ENCODE measurements around the gene GRIK3. TPM values are rescaled to one million over a fixed set of nuclear protein-coding genes. Genes with fewer than 3 reads are reported as not detected.

Gene GRIK3
- total RNA-seq, 5 donors from 2014 or later (not counting 1 experiment from before 2014, with no cell fraction given), result 0.03 TPM; not detected in 4

DNA sequence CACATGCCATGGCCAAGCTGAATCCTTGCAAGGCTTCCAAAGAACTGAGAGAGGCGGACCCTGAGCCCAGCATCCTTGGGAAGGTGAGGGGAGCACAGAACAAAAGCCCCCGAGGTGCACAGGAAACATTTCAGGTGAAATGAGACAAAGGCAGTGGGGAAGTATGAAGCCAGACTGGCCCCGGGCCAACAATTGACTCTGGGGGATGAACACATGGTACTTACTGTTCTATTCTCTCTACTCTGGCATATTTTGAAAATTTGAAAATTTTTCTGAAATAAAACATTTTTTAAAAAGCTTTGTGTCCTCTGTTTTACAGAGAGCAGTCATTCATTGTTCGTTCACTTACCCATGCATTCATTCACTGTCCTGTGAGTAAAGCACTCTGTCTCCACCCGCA lies 77.7 kb downstream of the GRIK3 start:
- no peak overlapping the region for H3K27ac Mint-ChIP-seq
- H3K4me3 Mint-ChIP-seq, result no peak overlapping the region
- Histone ChIP-seq H3K4me1 (ENCODE audit: control insufficient read depth in 1 of 2, extremely low read depth in 1 of 2, insufficient read depth in 2 of 2, low read length in 2 of 2) (no peaks in the 10 kb centered on the region), H3K4me3 (ENCODE audit: control insufficient read depth in 1 of 2, extremely low read depth in 1 of 2, low read length in 1 of 2) (no peak overlapping the region), H3K27ac (ENCODE audit: low read length) (no peak overlapping the region), H3K27me3 (replicated peaks in 1 of 2; ENCODE audit: control insufficient read depth in 2 of 2, extremely low read depth in 1 of 2, insufficient read depth in 2 of 2, low read length in 1 of 2) (peaks cover 0 to 24% of the 10 kb centered on the region in 2 experiments), H3K36me3 (ENCODE audit: control insufficient read depth in 2 of 2, extremely low read depth in 1 of 2, insufficient read depth in 1 of 2, low read length in 1 of 2) (no peaks in the 10 kb centered on the region), H3K9me3 (no peaks in the 10 kb centered on the region)
- no peaks in the 10 kb centered on the region for H3K36me3 Mint-ChIP-seq
- DNase-seq (no peak), ATAC-seq (replicated peaks in 1 of 4) (no peak)
- ChIA-PET POLR2A (no interaction called here), CTCF (no interaction called here)
- WGBS (ENCODE audit: insufficient coverage), result 70% methylated on average over 2 of the region's 5 CpGs
- H3K4me1 Mint-ChIP-seq, result no peaks in the 10 kb centered on the region
- H3K9me3 Mint-ChIP-seq, result no peaks in the 10 kb centered on the region
- H3K27me3 Mint-ChIP-seq, result peaks cover 7 to 10% of the 10 kb centered on the region in 2 donors

DNA sequence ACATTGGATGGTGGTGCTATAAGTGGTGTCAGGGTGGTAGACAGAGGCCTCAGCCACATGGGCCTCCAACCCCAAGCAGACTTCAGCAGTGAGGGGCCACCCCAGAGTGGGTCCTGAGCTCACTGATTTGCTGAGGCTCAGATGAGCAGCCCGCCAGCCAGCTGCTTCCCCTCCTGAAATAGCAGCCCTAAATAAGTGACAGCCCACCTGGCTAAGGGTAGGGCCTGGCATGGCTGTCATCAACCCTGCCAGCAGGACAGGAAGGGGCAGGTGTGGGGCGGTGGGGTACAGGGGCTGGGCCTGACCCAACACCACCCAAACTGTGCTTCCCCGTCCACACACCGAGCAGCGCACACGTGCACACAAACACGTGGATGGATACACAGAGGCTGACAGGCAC lies 79.3 kb downstream of the GRIK3 start:
- Histone ChIP-seq H3K27me3 (replicated peaks in 1 of 2; ENCODE audit: control insufficient read depth in 2 of 2, extremely low read depth in 1 of 2, insufficient read depth in 2 of 2, low read length in 1 of 2) (peaks cover 0 to 22% of the 10 kb centered on the region in 2 experiments), H3K36me3 (ENCODE audit: control insufficient read depth in 2 of 2, extremely low read depth in 1 of 2, insufficient read depth in 1 of 2, low read length in 1 of 2) (no peaks in the 10 kb centered on the region), H3K4me1 (ENCODE audit: control insufficient read depth in 1 of 2, extremely low read depth in 1 of 2, insufficient read depth in 2 of 2, low read length in 2 of 2) (no peaks in the 10 kb centered on the region), H3K9me3 (no peaks in the 10 kb centered on the region), H3K27ac (ENCODE audit: low read length) (no peak overlapping the region), H3K4me3 (ENCODE audit: control insufficient read depth in 1 of 2, extremely low read depth in 1 of 2, low read length in 1 of 2) (no peak overlapping the region)
- Mint-ChIP-seq H3K4me1 (no peaks in the 10 kb centered on the region), H3K27me3 (peaks cover 10 to 11% of the 10 kb centered on the region in 2 donors), H3K36me3 (no peaks in the 10 kb centered on the region), H3K9me3 (no peaks in the 10 kb centered on the region), H3K4me3 (no peak overlapping the region), H3K27ac (no peak overlapping the region)
- no peak for ATAC-seq (replicated peaks in 1 of 4)
- POLR2A ChIA-PET, result no interaction called here
- DNase-seq, result no peak
- CTCF ChIA-PET, result no interaction called here
- 86% methylated on average over 6 of the region's 7 CpGs for WGBS (ENCODE audit: insufficient coverage)

DNA sequence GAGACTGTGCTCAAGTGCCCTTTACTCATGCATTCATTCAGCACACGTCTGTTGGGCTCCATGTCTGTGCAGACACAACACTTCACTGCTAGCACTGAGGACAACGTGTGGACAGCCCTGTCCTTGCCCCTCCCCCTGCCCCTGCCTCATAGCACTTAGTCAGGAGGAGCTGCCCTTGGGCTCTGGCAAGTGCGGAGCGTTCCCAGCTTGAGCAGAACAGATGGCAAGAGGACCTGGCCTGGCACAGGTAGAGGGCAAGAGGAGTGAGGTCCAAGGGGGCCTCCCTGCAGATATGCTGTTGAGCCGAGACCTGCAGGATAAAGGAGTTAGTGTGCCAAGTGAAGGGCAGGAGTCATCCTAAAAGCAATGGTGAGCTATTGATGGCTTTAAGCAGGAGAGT lies 81.3 kb downstream of the GRIK3 start:
- no peak overlapping the region for H3K27ac ChIP-seq (ENCODE audit: low read length)
- Mint-ChIP-seq H3K27ac (no peak overlapping the region), H3K36me3 (no peaks in the 10 kb centered on the region), H3K9me3 (no peaks in the 10 kb centered on the region), H3K4me3 (no peak overlapping the region), H3K4me1 (no peaks in the 10 kb centered on the region), H3K27me3 (peaks cover 14 to 19% of the 10 kb centered on the region in 2 donors)
- no peaks in the 10 kb centered on the region for H3K9me3 ChIP-seq
- peaks cover 0 to 32% of the 10 kb centered on the region in 2 experiments for H3K27me3 ChIP-seq (replicated peaks in 1 of 2; ENCODE audit: control insufficient read depth in 2 of 2, extremely low read depth in 1 of 2, insufficient read depth in 2 of 2, low read length in 1 of 2)
- CTCF ChIA-PET, result no interaction called here
- 57% methylated on average over 4 of the region's 5 CpGs for whole genome bisulfite sequencing (ENCODE audit: insufficient coverage)
- ATAC-seq (replicated peaks in 1 of 4) (no peak), DNase-seq (no peak)
- no peaks in the 10 kb centered on the region for H3K36me3 ChIP-seq (ENCODE audit: control insufficient read depth in 2 of 2, extremely low read depth in 1 of 2, insufficient read depth in 1 of 2, low read length in 1 of 2)
- H3K4me1 ChIP-seq (ENCODE audit: control insufficient read depth in 1 of 2, extremely low read depth in 1 of 2, insufficient read depth in 2 of 2, low read length in 2 of 2), result no peaks in the 10 kb centered on the region
- POLR2A ChIA-PET, result no interaction called here
- H3K4me3 ChIP-seq (ENCODE audit: control insufficient read depth in 1 of 2, extremely low read depth in 1 of 2, low read length in 1 of 2), result no peak overlapping the region

DNA sequence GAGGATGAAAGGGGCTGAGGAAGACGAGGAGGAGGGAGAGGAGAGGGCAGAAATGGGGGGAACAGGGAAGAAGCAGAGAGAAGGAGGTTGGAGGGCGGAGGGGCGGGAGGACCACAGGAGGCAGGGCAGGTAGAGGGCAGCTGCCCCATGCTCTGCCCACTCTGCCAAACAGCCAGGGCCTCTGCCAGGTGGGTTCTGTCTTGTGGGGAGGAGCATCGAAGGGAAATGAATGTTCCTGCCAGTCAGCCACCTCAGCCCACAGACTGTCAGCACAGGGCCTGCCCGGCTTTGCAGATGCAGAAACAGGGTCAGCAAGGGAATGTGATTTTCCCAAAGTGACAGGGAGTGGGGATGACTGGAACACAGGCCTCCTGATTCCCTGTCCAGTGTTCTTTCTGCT lies 82.6 kb downstream of the GRIK3 start:
- peaks cover 0 to 35% of the 10 kb centered on the region in 2 experiments for H3K27me3 ChIP-seq (replicated peaks in 1 of 2; ENCODE audit: control insufficient read depth in 2 of 2, extremely low read depth in 1 of 2, insufficient read depth in 2 of 2, low read length in 1 of 2)
- no peak overlapping the region for H3K27ac Mint-ChIP-seq
- no peak overlapping the region for H3K27ac ChIP-seq (ENCODE audit: low read length)
- no peak overlapping the region for H3K4me3 ChIP-seq (ENCODE audit: control insufficient read depth in 1 of 2, extremely low read depth in 1 of 2, low read length in 1 of 2)
- CTCF ChIA-PET, result no interaction called here
- H3K36me3 ChIP-seq (ENCODE audit: control insufficient read depth in 2 of 2, extremely low read depth in 1 of 2, insufficient read depth in 1 of 2, low read length in 1 of 2), result no peaks in the 10 kb centered on the region
- 38% methylated on average over 1 of the region's 5 CpGs for WGBS (ENCODE audit: insufficient coverage)
- ATAC-seq (replicated peaks in 1 of 4) (no peak), DNase-seq (no peak)
- H3K4me1 ChIP-seq (ENCODE audit: control insufficient read depth in 1 of 2, extremely low read depth in 1 of 2, insufficient read depth in 2 of 2, low read length in 2 of 2), result no peaks in the 10 kb centered on the region
- H3K4me3 Mint-ChIP-seq, result no peak overlapping the region
- H3K27me3 Mint-ChIP-seq, result peaks cover 23 to 28% of the 10 kb centered on the region in 2 donors
- no peaks in the 10 kb centered on the region for H3K9me3 ChIP-seq
- POLR2A ChIA-PET, result no interaction called here
- no peaks in the 10 kb centered on the region for H3K36me3 Mint-ChIP-seq
- no peaks in the 10 kb centered on the region for H3K4me1 Mint-ChIP-seq
- no peaks in the 10 kb centered on the region for H3K9me3 Mint-ChIP-seq

DNA sequence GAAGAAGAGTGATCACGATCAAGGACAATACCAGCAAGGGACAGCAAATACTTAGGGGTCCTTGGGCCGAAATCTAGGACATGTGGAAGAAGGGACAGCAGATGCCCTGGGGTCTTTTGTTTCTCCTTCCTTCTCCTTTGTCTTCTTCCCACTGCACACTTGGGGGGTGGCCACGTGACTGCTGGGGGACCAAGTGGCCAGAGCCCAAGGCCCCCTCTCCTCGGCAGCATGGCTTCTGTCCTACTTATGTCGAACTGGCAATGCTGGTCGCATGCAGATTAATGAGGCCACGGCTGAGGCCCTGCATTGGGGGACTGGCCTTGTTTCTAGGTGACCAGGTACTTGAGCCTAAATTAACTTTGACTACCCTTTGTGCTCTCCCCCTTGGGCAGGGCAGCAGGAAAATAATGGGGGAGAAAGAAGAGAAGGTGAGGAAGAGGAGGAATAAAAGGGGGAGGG lies 83.0 kb downstream of the GRIK3 start:
- H3K9me3 Mint-ChIP-seq, result no peaks in the 10 kb centered on the region
- H3K4me1 Mint-ChIP-seq, result no peaks in the 10 kb centered on the region
- WGBS (ENCODE audit: insufficient coverage), result 32% methylated on average over 3 of the region's 7 CpGs
- peaks cover 25 to 32% of the 10 kb centered on the region in 2 donors for H3K27me3 Mint-ChIP-seq
- CTCF ChIA-PET, result no interaction called here
- Histone ChIP-seq H3K36me3 (ENCODE audit: control insufficient read depth in 2 of 2, extremely low read depth in 1 of 2, insufficient read depth in 1 of 2, low read length in 1 of 2) (no peaks in the 10 kb centered on the region), H3K4me1 (ENCODE audit: control insufficient read depth in 1 of 2, extremely low read depth in 1 of 2, insufficient read depth in 2 of 2, low read length in 2 of 2) (no peaks in the 10 kb centered on the region), H3K9me3 (no peaks in the 10 kb centered on the region), H3K4me3 (ENCODE audit: control insufficient read depth in 1 of 2, extremely low read depth in 1 of 2, low read length in 1 of 2) (no peak overlapping the region), H3K27me3 (replicated peaks in 1 of 2; ENCODE audit: control insufficient read depth in 2 of 2, extremely low read depth in 1 of 2, insufficient read depth in 2 of 2, low read length in 1 of 2) (peaks cover 0 to 39% of the 10 kb centered on the region in 2 experiments), H3K27ac (ENCODE audit: low read length) (no peak overlapping the region)
- H3K4me3 Mint-ChIP-seq, result no peak overlapping the region
- ATAC-seq (replicated peaks in 1 of 4), result no peak
- no peaks in the 10 kb centered on the region for H3K36me3 Mint-ChIP-seq
- no peak for DNase-seq
- no peak overlapping the region for H3K27ac Mint-ChIP-seq
- POLR2A ChIA-PET, result no interaction called here

DNA sequence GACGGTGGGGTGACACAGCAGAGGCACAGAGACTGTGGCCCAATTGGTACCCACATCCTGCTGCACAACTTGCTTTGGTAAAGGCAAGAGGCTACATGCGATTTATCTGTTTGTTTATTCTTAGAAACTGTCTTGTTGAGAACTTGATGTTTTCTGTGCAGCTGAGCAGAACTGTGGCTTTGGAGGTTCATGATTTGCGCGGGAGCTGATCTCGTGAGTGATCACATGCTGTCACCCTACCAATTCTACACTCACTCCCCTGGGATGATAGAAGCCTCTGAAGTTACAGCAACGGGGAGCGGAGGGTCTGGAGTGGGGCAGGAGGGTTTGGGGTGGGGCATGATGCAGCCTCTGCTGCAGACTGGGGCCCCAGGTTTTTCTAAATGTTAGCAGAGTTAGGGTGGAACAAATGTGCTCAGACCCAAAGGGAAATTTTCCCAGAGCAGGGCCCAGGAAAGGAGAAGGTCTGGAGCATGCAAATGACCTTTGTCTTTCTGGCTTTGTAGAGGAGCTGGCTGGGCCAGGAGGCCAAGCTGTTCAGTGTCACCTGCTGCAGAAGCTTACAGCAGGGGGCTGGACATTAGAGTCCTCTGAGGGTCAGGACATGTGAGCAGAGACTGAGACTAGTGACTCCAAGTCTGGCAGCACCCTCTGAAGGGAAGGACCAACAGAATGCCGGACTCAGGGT lies 83.6 kb downstream of the GRIK3 start:
- no peak overlapping the region for H3K4me3 Mint-ChIP-seq
- Histone ChIP-seq H3K9me3 (no peaks in the 10 kb centered on the region), H3K36me3 (ENCODE audit: control insufficient read depth in 2 of 2, extremely low read depth in 1 of 2, insufficient read depth in 1 of 2, low read length in 1 of 2) (no peaks in the 10 kb centered on the region), H3K4me1 (ENCODE audit: control insufficient read depth in 1 of 2, extremely low read depth in 1 of 2, insufficient read depth in 2 of 2, low read length in 2 of 2) (no peaks in the 10 kb centered on the region), H3K27ac (ENCODE audit: low read length) (no peak overlapping the region), H3K4me3 (ENCODE audit: control insufficient read depth in 1 of 2, extremely low read depth in 1 of 2, low read length in 1 of 2) (no peak overlapping the region), H3K27me3 (replicated peaks in 1 of 2; ENCODE audit: control insufficient read depth in 2 of 2, extremely low read depth in 1 of 2, insufficient read depth in 2 of 2, low read length in 1 of 2) (peaks cover 0 to 43% of the 10 kb centered on the region in 2 experiments)
- no peak overlapping the region for H3K27ac Mint-ChIP-seq
- ChIA-PET CTCF (no interaction called here), POLR2A (no interaction called here)
- no peaks in the 10 kb centered on the region for H3K4me1 Mint-ChIP-seq
- no peaks in the 10 kb centered on the region for H3K9me3 Mint-ChIP-seq
- ATAC-seq (replicated peaks in 1 of 4) (no peak), DNase-seq (no peak)
- H3K36me3 Mint-ChIP-seq, result no peaks in the 10 kb centered on the region
- peaks cover 26 to 33% of the 10 kb centered on the region in 2 donors for H3K27me3 Mint-ChIP-seq
- WGBS (ENCODE audit: insufficient coverage), result 61% methylated on average over 2 of the region's 8 CpGs

DNA sequence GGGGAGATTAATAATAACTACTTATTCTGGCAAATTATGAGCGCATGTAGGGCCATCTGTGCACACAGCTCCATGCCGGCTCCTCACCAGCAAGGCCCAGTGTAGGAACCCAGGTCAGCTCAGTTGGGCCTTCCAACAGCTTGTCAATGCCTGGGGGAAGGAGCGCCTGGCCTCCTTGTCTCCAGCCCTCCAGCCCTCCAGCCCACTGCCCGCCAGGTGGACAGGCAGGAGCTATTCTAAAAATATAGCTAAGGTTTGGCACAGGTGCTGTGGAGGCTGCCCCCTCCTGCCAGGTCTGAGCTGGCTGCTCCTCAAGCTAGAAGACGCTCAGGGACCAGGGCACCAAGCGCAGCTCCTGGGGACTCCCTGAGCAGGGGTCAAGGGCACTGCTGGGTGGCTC lies 85.7 kb downstream of the GRIK3 start:
- H3K27ac ChIP-seq (ENCODE audit: low read length), result no peak overlapping the region
- POLR2A ChIA-PET, result no interaction called here
- CTCF ChIA-PET, result no interaction called here
- H3K4me1 ChIP-seq (ENCODE audit: control insufficient read depth in 1 of 2, extremely low read depth in 1 of 2, insufficient read depth in 2 of 2, low read length in 2 of 2), result no peaks in the 10 kb centered on the region
- no peak overlapping the region for H3K4me3 Mint-ChIP-seq
- H3K4me1 Mint-ChIP-seq, result no peaks in the 10 kb centered on the region
- H3K36me3 Mint-ChIP-seq, result no peaks in the 10 kb centered on the region
- WGBS (ENCODE audit: insufficient coverage), result 89% methylated on average over 4 of the region's 6 CpGs
- H3K9me3 ChIP-seq, result no peaks in the 10 kb centered on the region
- H3K9me3 Mint-ChIP-seq, result no peaks in the 10 kb centered on the region
- H3K27me3 Mint-ChIP-seq, result peaks cover 36 to 42% of the 10 kb centered on the region in 2 donors
- no peak overlapping the region for H3K27ac Mint-ChIP-seq
- H3K4me3 ChIP-seq (ENCODE audit: control insufficient read depth in 1 of 2, extremely low read depth in 1 of 2, low read length in 1 of 2), result no peak overlapping the region
- H3K27me3 ChIP-seq (replicated peaks in 1 of 2; ENCODE audit: control insufficient read depth in 2 of 2, extremely low read depth in 1 of 2, insufficient read depth in 2 of 2, low read length in 1 of 2), result peaks cover 0 to 37% of the 10 kb centered on the region in 2 experiments
- ATAC-seq (replicated peaks in 1 of 4), result no peak
- no peak for DNase-seq
- no peaks in the 10 kb centered on the region for H3K36me3 ChIP-seq (ENCODE audit: control insufficient read depth in 2 of 2, extremely low read depth in 1 of 2, insufficient read depth in 1 of 2, low read length in 1 of 2)

Measured in T-cell (primary cell).